GM12878 (cell line): Measurements from ENCODE around the gene CNTNAP2. TPM values are rescaled to one million over a fixed set of nuclear protein-coding genes. Genes with fewer than 3 reads are reported as not detected.

ENCODE experiments used
- ATAC-seq: fragments of 200-7000 bp; cut with Tn5 transposase; 3 replicates; pipeline ENCODE4 v1.9.1; 2020; ENCODE audit warnings: mild to moderate bottlenecking, moderate library complexity
- BruUV-seq: library from RNA; stranded (reverse); fragments of 400-500 nt; replicated peaks from 2 replicates; lab custom pipeline; 2021; lab: Mats Ljungman, UMichigan
- CTCF ChIA-PET: fragments of 300-600 bp; sonication (Branson Sonifier 250); formaldehyde crosslinking; extraction: SDS; loops from one replicate; lab custom pipeline; 2021; ENCODE audit warnings: inconsistent platforms; lab: Yijun Ruan, JAX
- POLR2A ChIA-PET: fragments of 350-600 bp; formaldehyde crosslinking; extraction: SDS; loops from one replicate; lab custom pipeline; 2021; ENCODE audit warnings: inconsistent platforms; lab: Charles Lee
- RAD21 ChIA-PET: fragments of 300-600 bp; sonication (Branson Sonifier 250); formaldehyde crosslinking; loops from one replicate; lab custom pipeline; 2023; ENCODE audit warnings: antibody characterized with exemption; ENCODE audit not compliant: unreplicated experiment; lab: Charles Lee
- SMC1A ChIA-PET: fragments of 300-600 bp; sonication (Branson Sonifier 250); formaldehyde crosslinking; loops from one replicate; lab custom pipeline; 2023; ENCODE audit not compliant: unreplicated experiment, uncharacterized antibody; lab: Charles Lee
- DNase-seq: peaks from one replicate; pipeline ENCODE4 v3.0.0-alpha.2; 2011; ENCODE audit warnings: low read depth, low spot score
- FAIRE-seq: peaks from 3 replicates; lab custom pipeline; 2011; peaks lifted over from hg19 to GRCh38; lab: Jason Lieb, UNC
- H2AFZ ChIP-seq: 2 replicates; pipeline ENCODE4 v1.6.0; 2011; ENCODE audit warnings: low read depth, low read length, control low read depth; ENCODE audit not compliant: control insufficient read depth
- H3K27ac ChIP-seq: 2 replicates; pipeline ENCODE4 v1.5.1; 2011; ENCODE audit warnings: control low read depth; ENCODE audit not compliant: control insufficient read depth, insufficient read depth
- H3K27me3 ChIP-seq, 2 experiments: replicated peaks in 1 of 2; 2 replicates each; pipeline versions ENCODE4 v1.6.0 to v1.6.1; 2011; ENCODE audit warnings: low read length in 1 of 2; ENCODE audit not compliant: control insufficient read depth in 2 of 2, insufficient read depth in 2 of 2
- H3K36me3 ChIP-seq, 2 experiments: 2 replicates each; pipeline ENCODE4 v1.5.1; 2011; ENCODE audit warnings: low read length in 1 of 2; ENCODE audit not compliant: control insufficient read depth in 2 of 2, insufficient read depth in 2 of 2
- H3K4me1 ChIP-seq: 2 replicates; pipeline ENCODE4 v1.6.1; 2011; ENCODE audit warnings: mild to moderate bottlenecking, low read length, moderate library complexity, mixed read lengths; ENCODE audit not compliant: control insufficient read depth, insufficient read depth
- H3K4me2 ChIP-seq: 2 replicates; pipeline ENCODE4 v1.6.0; 2011; ENCODE audit warnings: control low read depth; ENCODE audit not compliant: control insufficient read depth, insufficient read depth
- H3K4me3 ChIP-seq: fragments of 200-600 bp; sonication (generic); 2 replicates; pipeline ENCODE4 v1.5.1; 2016
- H3K79me2 ChIP-seq: 2 replicates; pipeline ENCODE4 v1.6.0; 2011; ENCODE audit warnings: low read length; ENCODE audit not compliant: control insufficient read depth, insufficient read depth
- H3K9ac ChIP-seq: 2 replicates; pipeline ENCODE4 v1.8.0; 2011; ENCODE audit warnings: low read length, control low read depth, mixed read lengths; ENCODE audit not compliant: control insufficient read depth, insufficient read depth
- H3K9me3 ChIP-seq: replicated peaks from 3 replicates; pipeline ENCODE4 v1.5.1; 2011; ENCODE audit warnings: mild to moderate bottlenecking, low read length; ENCODE audit not compliant: control insufficient read depth, insufficient read depth
- H4K20me1 ChIP-seq: 2 replicates; pipeline ENCODE4 v1.6.0; 2011; ENCODE audit not compliant: control insufficient read depth, insufficient read depth
- BMI1 ChIP-seq: fragments of 450-650 bp; IDR thresholded peaks from 2 replicates; pipeline ENCODE4 v1.6.1; 2016; ENCODE audit warnings: mild to moderate bottlenecking, moderate library complexity, borderline replicate concordance
- BRCA1 ChIP-seq: IDR thresholded peaks from 2 replicates; pipeline ENCODE4 v1.6.1; 2011; ENCODE audit warnings: low read depth, low read length, improper control_type of control experiment
- CBX3 ChIP-seq: fragments of 200-600 bp; sonication (generic); IDR thresholded peaks from 2 replicates; pipeline ENCODE4 v1.6.1; 2016; ENCODE audit warnings: low read depth, borderline replicate concordance
- FOS ChIP-seq: IDR thresholded peaks from 3 replicates; pipeline ENCODE4 v1.6.1; 2011; ENCODE audit warnings: borderline replicate concordance; ENCODE audit not compliant: insufficient read length; ENCODE audit errors: extremely low read depth
- MLLT1 ChIP-seq: fragments of 450-650 bp; IDR thresholded peaks from 2 replicates; pipeline ENCODE4 v1.6.1; 2016; ENCODE audit warnings: mild to moderate bottlenecking
- NFIC ChIP-seq: IDR thresholded peaks from 2 replicates; pipeline ENCODE4 v1.6.1; 2012; ENCODE audit warnings: low read depth, mild to moderate bottlenecking, inconsistent platforms, low read length, moderate library complexity
- NR2C2 ChIP-seq: IDR thresholded peaks from 2 replicates; pipeline ENCODE4 v1.6.1; 2011; ENCODE audit warnings: borderline replicate concordance, low read depth; ENCODE audit not compliant: control insufficient read depth, insufficient read length
- POLR2AphosphoS2 ChIP-seq: IDR thresholded peaks from 2 replicates; pipeline ENCODE4 v1.6.1; 2011; ENCODE audit warnings: low read depth, mild to moderate bottlenecking, low read length, improper control_type of control experiment, moderate library complexity
- REST ChIP-seq: IDR thresholded peaks from 2 replicates; pipeline ENCODE4 v1.6.1; 2012; ENCODE audit warnings: mild to moderate bottlenecking, low read depth, low read length
- STAT3 ChIP-seq: IDR thresholded peaks from 2 replicates; pipeline ENCODE4 v1.6.1; 2011; ENCODE audit warnings: low read depth, low read length, improper control_type of control experiment
- TCF7 ChIP-seq: IDR thresholded peaks from 2 replicates; pipeline ENCODE4 v1.6.1; 2014; ENCODE audit warnings: antibody characterized with exemption, borderline replicate concordance
- ZBED1 ChIP-seq: IDR thresholded peaks from 2 replicates; pipeline ENCODE4 v1.6.1; 2016; ENCODE audit warnings: borderline replicate concordance
- WGBS: methylation state at CpG from one replicate; pipeline ENCODE4 v1.1.6; 2016; ENCODE audit warnings: low lambda C conversion rate; ENCODE audit not compliant: insufficient replicate concordance, insufficient coverage; ENCODE audit errors: missing lambda C conversion rate; 5-methylcytosine and 5-hydroxymethylcytosine counted together
- in situ Hi-C: fragments of 300-500 bp; cut with MboI; formaldehyde crosslinking; loops from 9 replicates; pipeline ENCODE4 v1.14.3; 2018; ENCODE audit warnings: mixed read lengths
- intact Hi-C: fragments of 100-400 bp; cut with micrococcal nuclease; formaldehyde crosslinking; loops from one replicate; pipeline ENCODE4 v1.14.2; 2022; ENCODE audit not compliant: unreplicated experiment
- polyA plus RNA-seq, 11 experiments: library from polyadenylated mRNA; depleted of rRNA in 4 of 11; unstranded in 6 of 11; stranded (reverse) in 5 of 11; fragments of >200 nt; fragmentation: Nextera tagmentation in 4 of 11; fragmentation: Illumina TruSeq in 1 of 11; extraction: Ambion mirVana in 4 of 11; extraction: Trizol in 1 of 11; gene quantifications; 1 replicate in 1 of 11; 2 replicates in 10 of 11; pipeline versions ENCODE4 v1.2.1 to v1.2.3, GENCODE V29; 2011 to 2016; ENCODE audit warnings: inconsistent platforms in 2 of 11, missing spikeins in 2 of 11, low read depth in 1 of 11
- total RNA-seq, 4 experiments: library from RNA; depleted of rRNA in 3 of 4; stranded (reverse); fragments of >200 nt in 3 of 4; fragmentation: Illumina TruSeq in 1 of 4; extraction: Trizol in 1 of 4; gene quantifications; 2 replicates each; pipeline versions ENCODE4 v1.2.1 to v1.2.3, GENCODE V29; 2013 to 2021

CNTNAP2 gene
- total and polyA plus RNA-seq, 10 of the 15 experiments (the other 5 are each of a cell fraction or from before 2014, with no cell fraction given), result 0.03 to 0.08 (median 0.03) TPM; not detected in 7

DNA sequence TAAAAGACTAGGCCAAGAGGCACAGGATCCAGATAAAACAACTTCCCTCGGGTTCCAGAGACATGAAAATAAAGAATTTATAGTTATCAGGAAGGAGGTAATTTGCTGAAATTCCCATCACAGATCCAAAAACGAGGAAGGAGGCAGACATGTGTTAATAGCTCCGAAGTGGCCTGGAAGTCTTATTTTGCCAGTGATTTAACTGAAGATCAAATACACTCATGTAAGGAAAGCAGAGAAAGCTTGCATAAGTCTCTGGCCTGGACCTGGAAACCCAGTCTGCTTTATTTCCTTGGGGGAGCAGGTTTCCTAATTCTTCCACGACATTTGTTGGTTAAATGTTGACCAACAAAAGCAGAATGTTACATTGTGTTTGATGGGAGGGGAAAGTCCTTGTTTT is 1975.3 kb downstream of the CNTNAP2 start:
- H3K9ac ChIP-seq, result no peak overlapping the region
- intact Hi-C loops (no loop called here), in situ Hi-C loops (no loop called here)
- no peaks in the 10 kb centered on the region for H3K9me3 ChIP-seq
- H3K4me1 ChIP-seq, result no peaks in the 10 kb centered on the region
- no peaks in the 10 kb centered on the region for H3K79me2 ChIP-seq
- SMC1A ChIA-PET, result no interaction called here
- DNase-seq, result no peak
- CTCF ChIA-PET, result no interaction called here
- RAD21 ChIA-PET, result no interaction called here
- no peak for ATAC-seq
- H3K4me2 ChIP-seq, result no peak overlapping the region
- POLR2A ChIA-PET, result no interaction called here
- no peaks in the 10 kb centered on the region for H4K20me1 ChIP-seq
- BruUV-seq, result no TSS peak
- no peaks in the 10 kb centered on the region; a peak in 1 of 4 replicates for H3K27me3 ChIP-seq
- no peak for FAIRE-seq
- no peaks in the 10 kb centered on the region for H3K36me3 ChIP-seq
- TF ChIP-seq STAT3 (no peak), NFIC (no peak), FOS (no peak)
- no peak overlapping the region for H3K27ac ChIP-seq
- no peak overlapping the region for H2AFZ ChIP-seq
- WGBS, result 3% methylated on average over 4 of the region's 4 CpGs
- no peak overlapping the region for H3K4me3 ChIP-seq

- Histone ChIP-seq H3K27me3 (no peaks in the 10 kb centered on the region; a peak in 1 of 4 replicates), H3K4me3 (no peak overlapping the region), H3K27ac (no peak overlapping the region), H2AFZ (no peak overlapping the region), H3K4me2 (no peak overlapping the region), H3K9ac (no peak overlapping the region), H3K9me3 (no peaks in the 10 kb centered on the region), H4K20me1 (no peaks in the 10 kb centered on the region), H3K36me3 (no peaks in the 10 kb centered on the region), H3K79me2 (no peaks in the 10 kb centered on the region), H3K4me1 (no peaks in the 10 kb centered on the region)
- no TSS peak for BruUV-seq
- no peak for FAIRE-seq
- CTCF ChIA-PET, result no interaction called here
- 13% methylated on average over 9 of the region's 9 CpGs for WGBS
- SMC1A ChIA-PET, result interaction anchor here (0.9 kb wide), 1 partner anchor 39 kb away, joined by 4 read pairs; no protein-coding TSS in a partner anchor
- no peak for ATAC-seq
- in situ Hi-C loops (no loop called here), intact Hi-C loops (no loop called here)
- RAD21 ChIA-PET, result interaction anchor here (1.3 kb wide), 1 partner anchor 11 kb away, joined by 3 read pairs; no protein-coding TSS in a partner anchor
- POLR2A ChIA-PET, result no interaction called here
- no peak for DNase-seq
- TF ChIP-seq NR2C2 (no peak), ZBED1 (no peak), TCF7 (no peak), BRCA1 (no peak), POLR2AphosphoS2 (no peak), BMI1 (no peak), MLLT1 (no peak), CBX3 (no peak), REST (no peak)
Measured at GRCh38 chr7:148093375-148094166, 1977.0 kb downstream of the CNTNAP2 start.
